ENCODE measurements around the gene RAB27A.

- no peak for TF ChIP-seq CTCF (IDR thresholded peaks at IDR 0.05; ENCODE audit: low read depth, low read length, poor library complexity, severe bottlenecking)
- no peak for TF ChIP-seq EZH2phosphoT487 (IDR thresholded peaks at IDR 0.05; ENCODE audit: borderline replicate concordance, low read length)
These were observed 58.7 kb downstream of the RAB27A start for GRCh38 chr15:55230953-55231352.
